K562 (cell line): ENCODE data around the gene UBE2O. TPM values are rescaled to one million over a fixed set of nuclear protein-coding genes. Genes with fewer than 3 reads are reported as not detected.

Experiments
- ETV6 ChIP-seq, 3 experiments: fragments of 150-350 bp in 1 of 3; sonication (generic) in 1 of 3; formaldehyde crosslinking in 1 of 3; IDR thresholded peaks; 2 replicates each; pipeline versions ENCODE4 v1.6.1 to v1.8.0; 2014 to 2022; ENCODE audit warnings: borderline replicate concordance in 2 of 3, low read depth in 2 of 3, antibody characterized with exemption in 1 of 3, low read length in 1 of 3, mild to moderate bottlenecking in 1 of 3, missing genetic modification reagents in 1 of 3
- LEF1 ChIP-seq: fragments of 450-650 bp; IDR thresholded peaks from 2 replicates; pipeline ENCODE4 v1.6.1; 2016; ENCODE audit warnings: mild to moderate bottlenecking
- MTA3 ChIP-seq: fragments of 450-650 bp; formaldehyde crosslinking; IDR thresholded peaks from 2 replicates; pipeline ENCODE4 v1.6.1; 2017; ENCODE audit warnings: mild to moderate bottlenecking, borderline replicate concordance
- NFIC ChIP-seq: fragments of 450-650 bp; IDR thresholded peaks from 2 replicates; pipeline ENCODE4 v1.6.1; 2017; ENCODE audit warnings: mild to moderate bottlenecking, inconsistent platforms
- RCOR1 ChIP-seq, 2 experiments: IDR thresholded peaks; 2 replicates each; pipeline ENCODE4 v1.6.1; 2012; ENCODE audit warnings: low read depth in 2 of 2, low read length in 2 of 2, borderline replicate concordance in 1 of 2, improper control_type of control experiment in 1 of 2
- SMARCE1 ChIP-seq: fragments of 450-650 bp; IDR thresholded peaks from 2 replicates; pipeline ENCODE4 v1.7.1; 2016; ENCODE audit warnings: mild to moderate bottlenecking
- TEAD1 ChIP-seq, 2 experiments: fragments of 450-650 bp in 1 of 2; sonication (generic) in 1 of 2; formaldehyde crosslinking; IDR thresholded peaks; 2 replicates each; pipeline versions ENCODE4 v1.4.0 to v1.8.0; 2020 to 2022; ENCODE audit warnings: mild to moderate bottlenecking in 2 of 2, missing genetic modification reagents in 1 of 2
- YY1 ChIP-seq, 3 experiments: IDR thresholded peaks; 2 replicates each; pipeline ENCODE4 v1.6.1; 2011; ENCODE audit warnings: low read length in 2 of 3, mild to moderate bottlenecking in 2 of 3, moderate library complexity in 2 of 3, borderline replicate concordance in 1 of 3, control low read depth in 1 of 3, low read depth in 1 of 3; ENCODE audit not compliant: insufficient read depth in 3 of 3, insufficient replicate concordance in 2 of 3, control insufficient read depth in 1 of 3, insufficient read length in 1 of 3; ENCODE audit errors: extremely low read depth in 1 of 3
- ZFP36 ChIP-seq: fragments of 150-350 bp; IDR thresholded peaks from 2 replicates; pipeline ENCODE4 v1.6.1; 2018; ENCODE audit warnings: low read length, low read depth; ENCODE audit not compliant: partially characterized antibody
- ZNF263 ChIP-seq: sonication (generic); formaldehyde crosslinking; IDR thresholded peaks from 2 replicates; pipeline ENCODE4 v1.8.0; 2022; ENCODE audit warnings: mild to moderate bottlenecking, missing genetic modification reagents, borderline replicate concordance
- ZNF507 ChIP-seq: conservative IDR thresholded peaks from 2 replicates; pipeline ENCODE4 v1.6.1; 2017; ENCODE audit warnings: missing genetic modification characterization, missing compliant biosample characterization
- polyA plus RNA-seq, 8 experiments: library from polyadenylated mRNA; depleted of rRNA in 4 of 8; stranded (reverse) in 5 of 8; unstranded in 3 of 8; fragments of >200 nt; fragmentation: Nextera tagmentation in 2 of 8; fragmentation: Illumina TruSeq in 1 of 8; extraction: Ambion mirVana in 2 of 8; extraction: Trizol in 1 of 8; gene quantifications; 2 replicates each; pipeline versions ENCODE4 v1.2.1 to v1.2.3, GENCODE V29; 2011 to 2014; ENCODE audit warnings: inconsistent platforms in 1 of 8, missing spikeins in 1 of 8
- total RNA-seq, 7 experiments: library from RNA; depleted of rRNA in 6 of 7; stranded (reverse); fragments of >200 nt in 6 of 7; fragmentation: Illumina TruSeq in 2 of 7; extraction: Trizol in 2 of 7; gene quantifications; 2 replicates each; pipeline versions ENCODE4 v1.2.1 to v1.2.3, GENCODE V29; 2011 to 2021; ENCODE audit warnings: low replicate concordance in 1 of 7
- TF ChIP-seq, protein P1 (sequence below), 2 experiments: fragments of 450-650 bp; IDR thresholded peaks; 2 replicates each; pipeline ENCODE4 v1.6.1; 2016; ENCODE audit warnings: mild to moderate bottlenecking in 2 of 2, borderline replicate concordance in 1 of 2, low read depth in 1 of 2, moderate library complexity in 1 of 2
- TF ChIP-seq, protein P2 (sequence below), 3 experiments: IDR thresholded peaks in 2 of 3; conservative IDR thresholded peaks in 1 of 3; 2 replicates each; pipeline ENCODE4 v1.5.1; 2011 to 2012; ENCODE audit warnings: low read length in 3 of 3, mild to moderate bottlenecking in 3 of 3, control low read depth in 2 of 3, improper control_type of control experiment in 1 of 3, inconsistent platforms in 1 of 3, low read depth in 1 of 3, mixed read lengths in 1 of 3, moderate library complexity in 1 of 3; ENCODE audit not compliant: insufficient read depth in 2 of 3

The UBE2O gene
- total and polyA plus RNA-seq, 9 of the 15 experiments (the other 6 are each of a cell fraction or from before 2014, with no cell fraction given), result 1.6 to 39.7 (median 13.3) TPM

- TF ChIP-seq, protein P1, sequence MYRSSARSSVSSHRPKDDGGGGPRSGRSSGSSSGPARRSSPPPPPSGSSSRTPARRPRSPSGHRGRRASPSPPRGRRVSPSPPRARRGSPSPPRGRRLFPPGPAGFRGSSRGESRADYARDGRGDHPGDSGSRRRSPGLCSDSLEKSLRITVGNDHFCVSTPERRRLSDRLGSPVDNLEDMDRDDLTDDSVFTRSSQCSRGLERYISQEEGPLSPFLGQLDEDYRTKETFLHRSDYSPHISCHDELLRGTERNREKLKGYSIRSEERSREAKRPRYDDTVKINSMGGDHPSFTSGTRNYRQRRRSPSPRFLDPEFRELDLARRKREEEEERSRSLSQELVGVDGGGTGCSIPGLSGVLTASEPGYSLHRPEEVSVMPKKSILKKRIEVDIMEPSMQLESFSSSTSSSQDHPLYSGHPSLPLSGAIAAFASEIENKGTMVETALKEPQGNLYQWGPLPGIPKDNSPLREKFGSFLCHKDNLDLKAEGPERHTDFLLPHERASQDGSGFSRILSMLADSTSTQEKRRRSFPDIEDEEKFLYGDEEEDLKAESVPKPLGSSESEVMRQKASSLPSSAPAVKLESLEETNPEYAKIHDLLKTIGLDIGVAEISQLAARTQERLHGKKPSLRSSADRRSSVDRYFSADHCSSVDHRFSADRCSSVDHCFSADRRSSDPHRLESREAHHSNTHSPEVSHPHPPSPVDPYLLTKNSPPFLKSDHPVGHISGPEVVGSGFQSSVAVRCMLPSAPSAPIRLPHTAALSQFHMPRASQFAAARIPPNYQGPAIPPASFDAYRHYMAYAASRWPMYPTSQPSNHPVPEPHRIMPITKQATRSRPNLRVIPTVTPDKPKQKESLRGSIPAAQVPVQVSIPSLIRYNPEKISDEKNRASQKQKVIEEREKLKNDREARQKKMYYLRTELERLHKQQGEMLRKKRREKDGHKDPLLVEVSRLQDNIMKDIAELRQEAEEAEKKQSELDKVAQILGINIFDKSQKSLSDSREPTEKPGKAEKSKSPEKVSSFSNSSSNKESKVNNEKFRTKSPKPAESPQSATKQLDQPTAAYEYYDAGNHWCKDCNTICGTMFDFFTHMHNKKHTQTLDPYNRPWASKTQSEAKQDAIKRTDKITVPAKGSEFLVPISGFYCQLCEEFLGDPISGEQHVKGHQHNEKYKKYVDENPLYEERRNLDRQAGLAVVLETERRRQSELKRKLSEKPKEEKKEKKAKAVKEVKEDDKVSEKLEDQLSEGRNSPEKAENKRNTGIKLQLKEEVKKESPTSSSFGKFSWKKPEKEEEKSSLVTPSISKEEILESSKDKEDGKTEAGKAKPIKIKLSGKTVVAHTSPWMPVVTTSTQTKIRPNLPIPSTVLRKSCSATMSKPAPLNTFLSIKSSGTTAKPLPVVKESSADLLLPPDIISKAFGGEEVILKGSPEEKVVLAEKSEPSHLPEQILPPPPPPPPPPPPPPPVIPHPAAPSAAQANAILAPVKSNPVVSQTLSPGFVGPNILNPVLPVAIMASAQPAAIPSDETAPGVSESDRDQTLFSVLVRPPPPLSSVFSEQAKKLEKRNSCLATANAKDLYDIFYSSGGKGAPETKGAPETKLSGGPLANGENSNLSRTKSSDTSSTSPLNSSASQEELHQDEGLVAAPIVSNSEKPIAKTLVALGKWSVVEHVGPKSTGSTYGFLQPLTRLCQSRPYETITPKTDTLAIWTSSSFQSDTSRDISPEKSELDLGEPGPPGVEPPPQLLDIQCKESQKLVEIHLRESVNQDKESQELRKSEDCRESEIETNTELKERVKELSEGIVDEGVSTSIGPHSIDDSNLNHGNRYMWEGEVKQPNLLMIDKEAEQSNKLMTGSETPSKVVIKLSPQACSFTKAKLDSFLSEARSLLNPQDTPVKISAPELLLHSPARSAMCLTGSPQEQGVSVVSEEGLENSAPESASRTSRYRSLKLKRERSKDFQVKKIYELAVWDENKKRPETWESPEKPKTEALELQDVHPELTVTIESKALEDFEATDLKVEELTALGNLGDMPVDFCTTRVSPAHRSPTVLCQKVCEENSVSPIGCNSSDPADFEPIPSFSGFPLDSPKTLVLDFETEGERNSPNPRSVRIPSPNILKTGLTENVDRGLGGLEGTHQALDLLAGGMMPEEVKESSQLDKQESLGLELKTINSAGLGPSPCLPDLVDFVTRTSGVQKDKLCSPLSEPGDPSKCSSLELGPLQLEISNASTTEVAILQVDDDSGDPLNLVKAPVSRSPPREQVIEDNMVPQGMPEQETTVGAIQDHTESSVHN (IDR thresholded peaks at IDR 0.05; ENCODE audit: borderline replicate concordance in 1 of 2, low read depth in 1 of 2), result no peak
- TF ChIP-seq NFIC (peak; percentile 28; the same call in 1 of the 2 replicates), ZNF507 (tag) (no peak), SMARCE1 (no peak), TEAD1 (CRISPR knock-in tag; IDR thresholded peaks at IDR 0.05) (peak in 1 of 2 experiments; percentile 34; a peak in 1 of 4 replicates), RCOR1 (IDR thresholded peaks at IDR 0.05; ENCODE audit: borderline replicate concordance in 1 of 2, low read depth in 2 of 2, low read length in 2 of 2) (peak in 1 of 2 experiments; percentile 35; a peak in 1 of 4 replicates), ETV6 (IDR thresholded peaks at IDR 0.05; ENCODE audit: borderline replicate concordance in 1 of 2, low read depth in 2 of 2, low read length in 1 of 2) (no peak), ETV6 (CRISPR knock-in tag; IDR thresholded peaks at IDR 0.05; ENCODE audit: borderline replicate concordance) (no peak), ZFP36 (peak; percentile 29), MTA3 (no peak), LEF1 (no peak), ZNF263 (CRISPR knock-in tag) (peak; percentile 69; the same call in 1 of the 2 replicates), YY1 (IDR thresholded peaks at IDR 0.05; ENCODE audit: borderline replicate concordance in 1 of 3, control insufficient read depth in 1 of 3, extremely low read depth in 1 of 3, insufficient read depth in 3 of 3, insufficient read length in 1 of 3, insufficient replicate concordance in 2 of 3, low read depth in 1 of 3, low read length in 2 of 3) (peak in 1 of 3 experiments; percentile 40)
- TF ChIP-seq, protein P2, sequence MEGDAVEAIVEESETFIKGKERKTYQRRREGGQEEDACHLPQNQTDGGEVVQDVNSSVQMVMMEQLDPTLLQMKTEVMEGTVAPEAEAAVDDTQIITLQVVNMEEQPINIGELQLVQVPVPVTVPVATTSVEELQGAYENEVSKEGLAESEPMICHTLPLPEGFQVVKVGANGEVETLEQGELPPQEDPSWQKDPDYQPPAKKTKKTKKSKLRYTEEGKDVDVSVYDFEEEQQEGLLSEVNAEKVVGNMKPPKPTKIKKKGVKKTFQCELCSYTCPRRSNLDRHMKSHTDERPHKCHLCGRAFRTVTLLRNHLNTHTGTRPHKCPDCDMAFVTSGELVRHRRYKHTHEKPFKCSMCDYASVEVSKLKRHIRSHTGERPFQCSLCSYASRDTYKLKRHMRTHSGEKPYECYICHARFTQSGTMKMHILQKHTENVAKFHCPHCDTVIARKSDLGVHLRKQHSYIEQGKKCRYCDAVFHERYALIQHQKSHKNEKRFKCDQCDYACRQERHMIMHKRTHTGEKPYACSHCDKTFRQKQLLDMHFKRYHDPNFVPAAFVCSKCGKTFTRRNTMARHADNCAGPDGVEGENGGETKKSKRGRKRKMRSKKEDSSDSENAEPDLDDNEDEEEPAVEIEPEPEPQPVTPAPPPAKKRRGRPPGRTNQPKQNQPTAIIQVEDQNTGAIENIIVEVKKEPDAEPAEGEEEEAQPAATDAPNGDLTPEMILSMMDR (IDR thresholded peaks at IDR 0.05 in 2 of 3, conservative IDR thresholded peaks at IDR 0.05 in 1 of 3; ENCODE audit: insufficient read depth in 2 of 3, low read depth in 1 of 3, low read length in 3 of 3), result peak; percentile 82 to 92 (median 89)
These were observed 5.9 kb upstream of the UBE2O start (continued) for GRCh38 chr17:76458580-76459490.
